HG03039 (cell line): Measurements from ENCODE around the gene PODN.

Experiments used
- ATAC-seq: cut with Tn5 transposase; IDR thresholded peaks from one replicate; pipeline ENCODE4 v1.9.1; 2021; ENCODE audit warnings: mild to moderate bottlenecking, moderate library complexity; ENCODE audit not compliant: unreplicated experiment

The PODN gene

DNA sequence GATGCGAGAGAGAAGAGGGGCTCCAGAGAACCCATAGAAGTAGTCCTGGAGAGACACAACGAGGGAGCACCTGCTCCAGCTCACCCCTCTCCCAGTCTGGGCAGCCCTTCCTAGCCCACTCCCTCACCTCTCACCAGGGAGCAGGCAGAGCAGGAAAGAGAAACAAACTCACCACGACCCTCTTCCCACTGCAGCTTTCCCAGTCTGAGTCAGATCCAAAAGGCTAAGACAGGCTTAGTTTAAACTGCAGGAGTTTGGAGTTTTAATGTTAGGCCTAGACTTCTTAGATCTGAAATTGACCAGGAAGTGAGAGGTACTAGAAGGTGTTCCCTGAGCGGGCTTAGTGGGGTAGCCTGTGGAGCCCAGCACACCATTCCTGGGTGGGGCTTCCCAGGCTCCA is 50.8 kb downstream of the PODN start:
- ATAC-seq, result no peak

- ATAC-seq, result no peak
Measured at GRCh38 chr1:53114090-53114489, 52.1 kb downstream of the PODN start.

DNA sequence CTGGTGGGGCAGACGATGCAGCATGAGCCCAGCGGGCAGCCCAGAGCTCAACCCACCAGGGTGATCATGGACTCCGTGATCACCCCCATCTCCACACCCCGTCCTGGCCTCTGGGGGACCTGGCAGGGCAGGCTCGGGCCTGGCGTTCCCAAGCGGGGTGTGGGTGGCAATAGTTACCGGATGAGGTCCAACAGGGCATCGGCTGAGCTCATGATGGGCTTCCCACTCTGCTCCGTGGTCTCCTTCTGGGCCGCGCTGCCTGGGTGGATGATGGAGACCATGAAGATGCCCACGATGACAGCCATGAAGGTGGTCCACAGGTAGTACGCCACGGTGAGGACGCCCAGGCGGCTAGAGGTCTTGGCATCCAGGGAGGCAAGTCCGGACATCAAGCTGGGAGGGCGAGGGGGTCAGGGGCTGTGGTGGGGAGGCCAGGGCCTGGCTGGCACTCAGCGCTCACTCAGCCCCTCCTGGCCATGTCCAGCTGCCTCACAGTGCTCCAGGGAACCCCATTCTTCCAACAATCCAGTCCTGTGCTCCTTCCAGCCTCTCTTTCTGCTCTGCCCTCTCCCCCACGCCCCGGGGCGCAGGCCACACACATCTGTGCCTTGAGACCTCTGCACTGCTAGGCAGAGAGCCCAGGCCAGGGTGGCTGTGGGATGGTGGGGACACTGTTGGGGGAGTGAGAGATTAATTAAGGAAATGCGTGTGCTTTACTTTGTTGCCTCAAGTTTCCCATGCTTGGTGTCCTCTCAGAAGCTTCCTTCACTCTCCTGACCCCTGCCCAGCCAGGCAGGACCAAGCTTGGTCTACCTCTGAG is 52.8 kb downstream of the PODN start:
- ATAC-seq, result no peak

DNA sequence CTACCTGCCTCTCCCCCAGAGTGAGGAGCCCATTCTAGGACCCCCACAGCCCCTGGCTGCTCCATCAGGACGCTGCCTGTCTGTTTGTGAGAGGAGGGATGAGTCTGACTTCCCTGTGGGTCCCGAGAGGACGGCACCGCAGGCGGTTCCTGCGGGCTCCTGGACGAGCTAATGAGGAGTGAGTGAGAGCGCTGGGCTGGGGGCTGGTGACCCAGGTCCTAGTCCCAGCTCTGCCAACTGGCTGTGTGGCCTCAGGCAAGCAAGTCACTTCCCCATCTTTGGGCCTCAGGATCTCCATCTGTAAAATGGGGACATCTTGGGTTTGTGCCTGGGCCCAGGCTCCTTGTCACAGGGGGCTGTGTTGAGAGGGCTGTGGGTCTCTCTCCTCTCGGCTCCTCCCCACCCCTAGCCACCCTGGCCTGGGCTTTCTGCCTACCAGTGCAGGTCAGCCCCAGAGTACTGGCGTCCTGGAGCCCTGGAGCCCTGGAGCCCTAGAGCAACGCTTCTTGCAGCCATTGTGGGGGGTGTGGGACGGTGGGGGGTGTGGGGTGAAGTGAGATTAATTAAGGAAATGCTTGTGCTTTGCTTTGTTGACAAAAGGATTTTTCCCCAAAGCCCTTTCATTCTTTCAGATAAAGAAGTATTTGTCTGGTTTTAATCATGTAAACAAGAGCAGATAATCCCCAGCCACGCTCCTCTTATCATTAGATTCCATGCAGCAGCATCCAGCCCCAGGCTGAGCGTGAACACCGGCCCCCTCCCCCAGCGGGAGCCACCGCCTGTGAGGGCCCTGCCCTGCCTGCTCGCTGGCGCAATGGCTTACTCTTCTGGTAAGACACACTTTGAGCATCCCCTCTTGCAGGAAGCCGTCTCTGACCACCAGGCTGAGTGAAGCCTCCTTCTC is 53.6 kb downstream of the PODN start:
- no peak for ATAC-seq

DNA sequence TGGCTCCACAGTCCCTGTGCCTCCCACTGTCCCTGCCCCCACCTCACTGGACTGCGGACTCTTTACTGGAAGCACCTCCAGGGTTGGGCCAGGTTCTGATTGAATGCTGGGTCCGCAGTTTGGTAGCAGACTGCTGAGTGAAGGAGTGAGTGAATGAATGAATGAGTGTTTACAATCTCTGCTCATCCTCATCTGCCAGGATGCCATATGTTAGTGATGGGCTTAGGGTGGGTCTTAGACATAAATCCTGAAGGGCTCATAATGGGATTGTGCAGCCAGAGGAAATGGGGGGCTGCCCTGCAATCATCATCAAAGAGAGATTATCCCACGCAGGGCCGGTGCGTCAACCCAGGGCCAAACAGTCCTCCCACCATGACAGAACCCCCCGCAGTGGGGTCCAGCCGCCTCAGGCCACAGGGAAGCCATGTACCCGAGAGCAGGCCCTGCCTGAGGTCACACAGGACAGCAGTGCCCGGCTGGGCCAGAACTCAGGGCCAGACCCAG is 54.3 kb downstream of the PODN start:
- ATAC-seq, result no peak

DNA sequence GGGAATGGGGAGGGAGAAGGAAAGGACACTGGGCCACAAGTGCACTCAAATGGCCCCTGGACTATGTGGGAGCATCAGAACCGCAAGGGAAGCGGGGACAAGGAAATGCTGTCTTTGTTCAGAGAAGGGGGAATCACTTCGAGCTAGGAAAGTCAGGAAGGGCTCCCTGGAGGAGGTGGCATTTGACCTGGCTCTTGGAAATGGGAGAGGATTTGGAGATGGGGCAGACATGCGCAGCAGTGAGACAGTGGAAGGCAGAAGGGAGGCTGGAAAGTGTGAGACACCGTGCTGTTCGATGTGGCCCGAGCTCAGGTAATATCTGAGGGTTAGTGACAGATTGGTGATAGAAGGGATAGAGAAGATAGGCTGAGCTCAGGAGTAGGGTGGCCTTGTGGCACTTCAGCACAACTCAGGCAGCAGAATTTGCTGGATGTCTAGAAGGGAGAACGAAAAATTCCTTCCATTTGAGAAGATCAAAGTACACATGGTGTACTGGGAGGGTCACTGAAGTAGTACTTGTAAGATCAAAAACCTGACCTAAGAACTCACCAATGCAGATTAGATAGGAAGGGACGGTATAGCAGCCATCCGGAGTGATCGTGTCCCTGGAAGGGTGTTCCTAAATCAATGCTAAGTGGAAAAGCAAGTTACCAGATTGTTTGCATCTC is 55.1 kb downstream of the PODN start:
- ATAC-seq, result no peak

- no peak for ATAC-seq
Measured at GRCh38 chr1:53117836-53118235, 55.8 kb downstream of the PODN start.

- no peak for ATAC-seq
Measured at GRCh38 chr1:53120659-53121058, 58.6 kb downstream of the PODN start.

GRCh38 chr1:53121319-53122172 is 59.5 kb downstream of the PODN start:
- ATAC-seq, result no peak

DNA sequence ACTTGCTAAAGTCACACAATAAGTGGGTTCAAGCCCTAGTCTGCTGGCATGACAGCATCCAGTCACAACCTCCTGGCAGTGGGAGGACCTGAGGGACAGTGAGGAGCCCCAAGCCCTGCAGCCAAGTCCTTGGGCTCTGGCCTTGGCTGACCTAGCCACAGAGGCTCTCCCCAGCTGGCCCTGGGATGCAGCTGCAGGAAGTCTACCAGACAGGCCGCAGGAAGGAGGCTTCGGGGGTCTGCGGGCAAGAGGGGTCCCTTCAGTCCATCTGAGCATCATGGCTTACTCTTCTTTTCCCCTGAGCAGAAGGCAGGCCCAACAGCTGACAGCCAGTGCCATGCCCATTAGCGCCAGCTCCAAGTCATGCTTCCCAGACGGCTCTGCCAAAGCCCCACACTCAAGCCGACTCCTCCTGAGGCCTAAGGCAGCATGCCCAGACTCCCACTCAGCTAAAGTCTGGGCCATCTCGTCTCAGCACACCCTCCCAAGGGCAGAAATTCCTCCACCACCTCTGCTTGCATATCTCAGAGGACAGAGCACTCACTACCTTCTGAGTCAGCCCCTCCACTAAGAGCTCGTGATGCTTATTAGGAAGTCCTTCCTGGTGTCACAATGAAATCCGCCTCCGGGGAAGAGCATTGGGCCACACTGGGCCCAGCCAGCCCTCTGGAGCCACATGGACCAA is 60.3 kb downstream of the PODN start:
- no peak for ATAC-seq

DNA sequence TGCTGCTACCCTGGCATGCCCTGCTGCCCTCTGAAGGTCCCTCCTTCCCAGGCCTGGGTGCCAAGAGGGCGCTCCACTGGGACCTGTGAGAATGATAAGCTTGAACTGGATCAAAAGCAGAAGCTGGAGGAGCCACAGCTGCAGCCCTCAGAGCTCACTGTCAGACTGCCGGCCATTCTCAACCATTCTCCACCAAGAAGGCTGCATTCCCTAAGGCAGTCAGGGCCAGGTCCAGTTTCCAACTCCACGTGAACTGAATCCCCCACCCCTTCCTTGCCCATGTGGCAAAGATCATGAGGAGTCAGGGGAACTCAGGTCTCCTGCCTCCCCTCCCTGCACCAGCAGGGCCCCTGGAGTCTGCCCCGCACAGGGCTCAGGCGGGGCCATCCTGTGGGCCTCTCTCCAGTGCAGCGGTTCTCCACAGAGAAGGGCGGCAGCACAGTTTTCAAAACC is 61.0 kb downstream of the PODN start:
- no peak for ATAC-seq

- ATAC-seq, result no peak
Measured at GRCh38 chr1:53123453-53124140, 61.6 kb downstream of the PODN start.

DNA sequence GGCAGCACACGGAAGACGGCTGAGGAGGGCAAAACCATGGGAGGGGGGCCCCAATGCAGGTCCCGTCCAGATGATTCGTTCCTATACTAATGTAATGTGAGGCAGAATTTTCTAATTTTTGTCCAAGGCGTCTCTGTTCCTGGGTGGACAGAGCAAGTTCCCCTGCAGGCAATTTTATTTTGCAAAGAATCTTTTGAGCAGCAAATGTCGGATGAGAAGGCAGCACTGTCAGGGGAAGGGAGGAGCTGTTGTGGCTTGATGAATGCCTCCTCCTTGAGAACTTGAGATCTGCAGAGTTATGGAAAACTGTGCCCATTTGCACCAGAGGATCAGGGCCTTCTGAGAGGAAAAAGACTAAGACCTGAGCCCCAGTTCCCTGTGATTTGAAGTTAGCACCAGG is 63.1 kb downstream of the PODN start:
- no peak for ATAC-seq

- no peak for ATAC-seq
Measured at GRCh38 chr1:53125623-53126360, 63.8 kb downstream of the PODN start.

GRCh38 chr1:53126495-53126894 is 64.5 kb downstream of the PODN start:
- ATAC-seq, result no peak

DNA sequence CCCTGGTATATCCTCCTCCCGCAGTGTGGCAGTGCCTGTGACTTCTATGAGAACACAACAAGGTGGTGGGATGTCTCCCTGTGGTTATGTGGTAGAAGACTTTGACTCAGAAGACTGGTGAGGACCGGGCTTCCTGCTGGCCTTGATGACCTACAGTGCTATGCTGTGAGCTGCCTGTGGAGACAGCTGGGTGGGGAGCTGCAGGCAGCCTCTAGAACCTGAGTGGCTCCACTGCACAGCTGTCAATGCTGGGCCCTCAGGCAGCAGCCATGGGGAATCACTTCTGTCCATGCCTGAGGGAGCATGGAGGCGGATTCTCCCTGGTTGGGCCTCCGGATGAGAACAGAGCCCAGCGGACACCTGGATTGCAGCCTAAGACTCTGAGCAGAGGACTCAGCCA is 65.5 kb downstream of the PODN start:
- ATAC-seq, result no peak

- ATAC-seq, result no peak
Measured at GRCh38 chr1:53128401-53128800, 66.4 kb downstream of the PODN start.

- no peak for ATAC-seq
Measured at GRCh38 chr1:53129891-53130597, 68.0 kb downstream of the PODN start.
